HepG2 (cell line): ENCODE results near the gene NCBP2. TPM values are rescaled to one million over a fixed set of nuclear protein-coding genes. Genes with fewer than 3 reads are reported as not detected.
A peak's percentile ranks its signal among the peaks of the same experiment; 100 is the strongest.

ENCODE experiments used
- ATAC-seq: fragments of 200-7000 bp; cut with Tn5 transposase; 3 replicates; pipeline ENCODE4 v1.9.1; 2020; ENCODE audit warnings: mild to moderate bottlenecking, moderate library complexity
- BruUV-seq: library from RNA; stranded (reverse); fragments of 400-500 nt; replicated peaks from 2 replicates; lab custom pipeline; 2021; lab: Mats Ljungman, UMichigan
- CTCF ChIA-PET: fragments of 300-600 bp; formaldehyde crosslinking; extraction: SDS; loops from one replicate; lab custom pipeline; 2021; ENCODE audit warnings: low total read pairs, inconsistent platforms, low intra/inter-chr PET ratio; lab: Yijun Ruan, JAX
- POLR2A ChIA-PET: fragments of 350-600 bp; sonication (Branson Sonifier 250); formaldehyde crosslinking; loops from one replicate; lab custom pipeline; 2020; ENCODE audit warnings: antibody characterized with exemption, inconsistent platforms; lab: Yijun Ruan, JAX
- DNase-seq: peaks from one replicate; pipeline ENCODE4 v3.0.0-alpha.2; 2015; ENCODE audit warnings: low spot score
- FAIRE-seq: peaks from 3 replicates; lab custom pipeline; 2011; peaks lifted over from hg19 to GRCh38; lab: Jason Lieb, UNC
- H2AFZ ChIP-seq: one replicate; pipeline ENCODE4 v1.6.1; 2011; ENCODE audit warnings: low read length, inconsistent platforms
- H3K27ac ChIP-seq: fragments of 300-600 bp; 3 replicates; pipeline ENCODE4 v1.8.0; 2011; ENCODE audit warnings: mixed run types, mild to moderate bottlenecking, mixed read lengths, low read length, inconsistent platforms; ENCODE audit not compliant: insufficient read depth; ENCODE audit errors: extremely low read length
- H3K27me3 ChIP-seq, 2 experiments: fragments of 200-600 bp in 1 of 2; 2 replicates in 1 of 2; 3 replicates in 1 of 2; pipeline versions ENCODE4 v1.6.0 to v1.8.0; 2011; ENCODE audit warnings: low read length in 2 of 2, mild to moderate bottlenecking in 2 of 2, moderate library complexity in 2 of 2, inconsistent platforms in 1 of 2; ENCODE audit not compliant: insufficient read depth in 2 of 2, control insufficient read depth in 1 of 2
- H3K36me3 ChIP-seq, 2 experiments: fragments of 200-600 bp in 1 of 2; replicated peaks in 1 of 2; 2 replicates in 1 of 2; 3 replicates in 1 of 2; pipeline versions ENCODE4 v1.5.1 to v1.8.0; 2011; ENCODE audit warnings: low read length in 2 of 2, inconsistent platforms in 1 of 2; ENCODE audit not compliant: insufficient read depth in 2 of 2, control insufficient read depth in 1 of 2
- H3K4me1 ChIP-seq: 2 replicates; pipeline ENCODE4 v1.5.1; 2012; ENCODE audit warnings: low read length, inconsistent platforms; ENCODE audit not compliant: insufficient read depth
- H3K4me2 ChIP-seq: 2 replicates; pipeline ENCODE4 v1.6.0; 2011; ENCODE audit warnings: low read depth, low read length, inconsistent platforms
- H3K4me3 ChIP-seq, 3 experiments: fragments of 200-600 bp in 1 of 3; sonication (generic), shearing (Covaris generic) in 1 of 3; replicated peaks in 1 of 3; 2 replicates each; pipeline ENCODE4 v1.5.1; 2011 to 2016; ENCODE audit warnings: low read length in 3 of 3, inconsistent platforms in 2 of 3, low read depth in 2 of 3, mild to moderate bottlenecking in 2 of 3, control low read depth in 1 of 3, mixed read lengths in 1 of 3; ENCODE audit not compliant: insufficient read depth in 1 of 3
- H3K79me2 ChIP-seq: one replicate; pipeline ENCODE4 v1.6.1; 2011; ENCODE audit warnings: low read length, inconsistent platforms; ENCODE audit not compliant: insufficient read depth
- H3K9ac ChIP-seq: 2 replicates; pipeline ENCODE4 v1.6.0; 2011; ENCODE audit warnings: mild to moderate bottlenecking, low read depth, low read length, inconsistent platforms; ENCODE audit not compliant: insufficient read depth
- H3K9me3 ChIP-seq: 2 replicates; pipeline ENCODE4 v1.5.1; 2012; ENCODE audit warnings: mild to moderate bottlenecking, low read length
- H4K20me1 ChIP-seq: 2 replicates; pipeline ENCODE4 v1.6.0; 2011; ENCODE audit warnings: inconsistent platforms, mild to moderate bottlenecking, low read length, moderate library complexity; ENCODE audit not compliant: insufficient read depth
- BRD4 ChIP-seq: sonication (generic); formaldehyde crosslinking; IDR thresholded peaks from 2 replicates; pipeline ENCODE4 v1.4.0; 2020; ENCODE audit warnings: missing genetic modification reagents
- HMGA1 ChIP-seq: sonication (generic); formaldehyde crosslinking; conservative IDR thresholded peaks from 2 replicates; pipeline ENCODE4 v1.4.0; 2020; ENCODE audit warnings: missing genetic modification reagents
- KLF6 ChIP-seq: IDR thresholded peaks from 2 replicates; pipeline ENCODE4 v1.8.0; 2016; ENCODE audit warnings: missing biosample characterization, missing genetic modification reagents
- MXD1 ChIP-seq: sonication (generic); formaldehyde crosslinking; IDR thresholded peaks from 2 replicates; pipeline ENCODE4 v1.4.0; 2020; ENCODE audit warnings: mild to moderate bottlenecking, missing genetic modification reagents
- NKX3-1 ChIP-seq: sonication (generic); formaldehyde crosslinking; IDR thresholded peaks from 2 replicates; pipeline ENCODE4 v1.5.0; 2020; ENCODE audit warnings: missing genetic modification reagents
- ONECUT2 ChIP-seq: sonication (generic); formaldehyde crosslinking; IDR thresholded peaks from 2 replicates; pipeline ENCODE4 v1.4.0; 2020; ENCODE audit warnings: missing genetic modification reagents
- SRY ChIP-seq: sonication (generic); formaldehyde crosslinking; IDR thresholded peaks from 2 replicates; pipeline ENCODE4 v1.8.0; 2022; ENCODE audit warnings: mild to moderate bottlenecking, missing genetic modification reagents
- ZBTB26 ChIP-seq: IDR thresholded peaks from 2 replicates; pipeline ENCODE4 v1.6.1; 2016; ENCODE audit warnings: missing compliant biosample characterization, missing genetic modification reagents, borderline replicate concordance
- ZFAT ChIP-seq: sonication (generic); formaldehyde crosslinking; conservative IDR thresholded peaks from 2 replicates; pipeline ENCODE4 v1.8.1; 2023; ENCODE audit warnings: missing genetic modification reagents, inconsistent platforms
- ZFP41 ChIP-seq: sonication (generic); formaldehyde crosslinking; IDR thresholded peaks from 2 replicates; pipeline ENCODE4 v1.4.0; 2020; ENCODE audit warnings: mild to moderate bottlenecking, missing genetic modification reagents, borderline replicate concordance
- ZNF253 ChIP-seq: sonication (generic); formaldehyde crosslinking; IDR thresholded peaks from 2 replicates; pipeline ENCODE4 v1.8.0; 2022; ENCODE audit warnings: mild to moderate bottlenecking, missing genetic modification reagents, borderline replicate concordance
- ZNF446 ChIP-seq: sonication (generic); formaldehyde crosslinking; IDR thresholded peaks from 2 replicates; pipeline ENCODE4 v1.5.0; 2020; ENCODE audit warnings: mild to moderate bottlenecking, missing genetic modification reagents
- ZNF720 ChIP-seq: sonication (generic); formaldehyde crosslinking; IDR thresholded peaks from 2 replicates; pipeline ENCODE4 v1.4.0; 2020; ENCODE audit warnings: missing genetic modification reagents
- WGBS: methylation state at CpG from one replicate; pipeline ENCODE4 v1.1.6; 2017; ENCODE audit warnings: low lambda C conversion rate; 5-methylcytosine and 5-hydroxymethylcytosine counted together
- in situ Hi-C: cut with HindIII; loops from 2 replicates; pipeline ENCODE4 v1.10.0; 2017; ENCODE audit warnings: low pct_unique_long_range_greater_than_20kb; ENCODE audit not compliant: extremely low pct_ligation_motif_present
- intact Hi-C: fragments of 100-400 bp; cut with micrococcal nuclease; formaldehyde crosslinking; loops from one replicate; pipeline ENCODE4 v1.10.0; 2022; ENCODE audit not compliant: unreplicated experiment
- polyA plus RNA-seq, 8 experiments: library from polyadenylated mRNA; depleted of rRNA in 3 of 8; stranded (reverse) in 7 of 8; unstranded in 1 of 8; fragments of >200 nt; fragmentation: Illumina TruSeq in 4 of 8; extraction: Trizol in 4 of 8; gene quantifications; 2 replicates each; pipeline versions ENCODE4 v1.2.1 to v1.2.3, GENCODE V29; 2011 to 2016; ENCODE audit warnings: low read depth in 4 of 8, missing spikeins in 1 of 8, mixed read lengths in 1 of 8; ENCODE audit not compliant: insufficient read depth in 1 of 8
- total RNA-seq, 5 experiments: library from RNA; depleted of rRNA; stranded (reverse); fragments of >200 nt; fragmentation: Illumina TruSeq; extraction: Trizol; gene quantifications; 2 replicates each; pipeline ENCODE4 v1.2.3, GENCODE V29; 2016; ENCODE audit warnings: low read depth in 1 of 5

The NCBP2 gene
- total and polyA plus RNA-seq, 2 of the 13 experiments (the other 11 are each of a cell fraction or from before 2014, with no cell fraction given): 58.7 to 95.5 TPM

GRCh38 chr3:196903740-196904139, 38.6 kb downstream of the NCBP2 start:
- 0 out of 2 replicates have a peak, but pooled peaks cover under 1% of the 10 kb centered on the region for H3K9me3 ChIP-seq
- TF ChIP-seq MXD1 (CRISPR knock-in tag): no peak
- TF ChIP-seq ZFAT (CRISPR knock-in tag): no peak
- TF ChIP-seq BRD4: no peak
- no peak for TF ChIP-seq HMGA1 (CRISPR knock-in tag)
- no peak for TF ChIP-seq ZNF446 (CRISPR knock-in tag)
- no peak for TF ChIP-seq ONECUT2 (CRISPR knock-in tag)
- TF ChIP-seq SRY (CRISPR knock-in tag): no peak
- TF ChIP-seq ZNF253 (CRISPR knock-in tag): no peak
- no peak for TF ChIP-seq ZBTB26 (CRISPR knock-in tag)
- no peak for TF ChIP-seq ZFP41
- no peak for TF ChIP-seq ZNF720
- TF ChIP-seq NKX3-1 (CRISPR knock-in tag): no peak
- TF ChIP-seq KLF6: no peak
- in situ Hi-C loops (no loop called here), intact Hi-C loops (no loop called here)
- ChIA-PET CTCF (no interaction called here), POLR2A (no interaction called here)
- no peak for ATAC-seq
- no peak overlapping the region for H3K9ac ChIP-seq
- H4K20me1 ChIP-seq: no peaks in the 10 kb centered on the region
- no peak overlapping the region for H3K4me3 ChIP-seq
- no peaks in the 10 kb centered on the region for H3K79me2 ChIP-seq
- peaks cover 12% of the 10 kb centered on the region for H3K4me1 ChIP-seq
- no peak overlapping the region for H2AFZ ChIP-seq
- DNase-seq: no peak
- H3K27ac ChIP-seq: no peak overlapping the region
- H3K4me2 ChIP-seq: no peak overlapping the region
- no peaks in the 10 kb centered on the region for H3K27me3 ChIP-seq
- BruUV-seq: TSS peak; percentile 24
- no peak for FAIRE-seq
- 100% methylated on average over 2 of the region's 2 CpGs for WGBS
- peaks cover 12 to 54% of the 10 kb centered on the region in 2 experiments for H3K36me3 ChIP-seq
